PFSK-1 (cell line): ENCODE measurements around the gene CES4A.

Experiments
- FOXP2 ChIP-seq: optimal IDR thresholded peaks from 2 replicates; pipeline ENCODE3; 2011; ENCODE audit warnings: borderline replicate concordance, control low read depth, inconsistent platforms; ENCODE audit not compliant: insufficient read depth; ENCODE audit errors: extremely low read length, extremely low read depth
- POLR2AphosphoS5 ChIP-seq: IDR thresholded peaks from 2 replicates; pipeline ENCODE4 v1.6.1; 2012; ENCODE audit warnings: low read depth, mild to moderate bottlenecking, control low read depth, low read length, moderate library complexity
- SIN3A ChIP-seq: IDR thresholded peaks from 2 replicates; pipeline ENCODE4 v1.6.1; 2012; ENCODE audit warnings: mild to moderate bottlenecking, low read length, moderate library complexity, borderline replicate concordance; ENCODE audit not compliant: insufficient read depth
- TAF1 ChIP-seq: IDR thresholded peaks from 2 replicates; pipeline ENCODE4 v1.6.1; 2012; ENCODE audit warnings: low read length, control low read depth, borderline replicate concordance; ENCODE audit not compliant: insufficient read depth
- TF ChIP-seq, protein P1 (sequence below), 2 experiments: IDR thresholded peaks; 2 replicates each; pipeline versions ENCODE4 v1.6.1 to v1.8.0; 2011 to 2012; ENCODE audit warnings: low read depth in 2 of 2, low read length in 2 of 2, control low read depth in 1 of 2, inconsistent platforms in 1 of 2, mild to moderate bottlenecking in 1 of 2, moderate library complexity in 1 of 2; ENCODE audit not compliant: insufficient read depth in 1 of 2

The CES4A gene

GRCh38 chr16:66986559-66986958, 1.8 kb upstream of the CES4A start:
- no peak for TF ChIP-seq FOXP2

- no peak for TF ChIP-seq SIN3A
- TF ChIP-seq TAF1 = no peak
Measured at GRCh38 chr16:66991545-66992077, 3.2 kb downstream of the CES4A start.

DNA sequence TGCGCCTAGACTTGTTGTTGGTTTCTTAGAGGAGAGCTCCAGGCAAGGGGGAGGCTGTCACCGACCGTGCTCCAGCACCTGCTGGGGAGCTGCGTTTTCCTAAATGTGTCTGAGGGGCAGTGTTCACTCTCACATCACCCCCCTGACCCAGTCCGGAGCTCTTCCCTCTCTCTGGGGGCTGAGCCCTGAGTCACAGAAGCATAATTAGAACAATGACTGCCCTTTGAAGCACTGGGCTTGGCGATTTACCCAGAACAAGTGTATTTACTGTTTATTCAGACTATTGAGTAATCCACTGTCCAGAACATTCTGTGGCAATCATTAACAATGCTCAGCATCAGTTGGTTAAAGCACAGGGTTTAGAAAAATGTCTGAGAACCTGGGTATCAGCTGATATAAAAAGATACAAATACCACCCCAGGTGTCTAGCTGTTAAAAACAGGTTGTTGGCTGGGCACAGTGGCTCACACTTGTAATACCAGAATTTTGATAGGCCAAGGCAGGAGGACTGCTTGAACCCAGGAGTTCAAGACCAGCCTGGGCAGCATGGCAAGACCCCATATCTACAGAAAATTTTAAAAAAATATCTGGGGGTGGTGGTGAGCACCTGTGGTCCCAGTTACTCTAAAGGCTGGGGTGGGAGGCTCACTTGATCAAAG, 8.1 kb downstream of the CES4A start:
- no peak for TF ChIP-seq TAF1
- no peak for TF ChIP-seq FOXP2
- TF ChIP-seq, protein P1, sequence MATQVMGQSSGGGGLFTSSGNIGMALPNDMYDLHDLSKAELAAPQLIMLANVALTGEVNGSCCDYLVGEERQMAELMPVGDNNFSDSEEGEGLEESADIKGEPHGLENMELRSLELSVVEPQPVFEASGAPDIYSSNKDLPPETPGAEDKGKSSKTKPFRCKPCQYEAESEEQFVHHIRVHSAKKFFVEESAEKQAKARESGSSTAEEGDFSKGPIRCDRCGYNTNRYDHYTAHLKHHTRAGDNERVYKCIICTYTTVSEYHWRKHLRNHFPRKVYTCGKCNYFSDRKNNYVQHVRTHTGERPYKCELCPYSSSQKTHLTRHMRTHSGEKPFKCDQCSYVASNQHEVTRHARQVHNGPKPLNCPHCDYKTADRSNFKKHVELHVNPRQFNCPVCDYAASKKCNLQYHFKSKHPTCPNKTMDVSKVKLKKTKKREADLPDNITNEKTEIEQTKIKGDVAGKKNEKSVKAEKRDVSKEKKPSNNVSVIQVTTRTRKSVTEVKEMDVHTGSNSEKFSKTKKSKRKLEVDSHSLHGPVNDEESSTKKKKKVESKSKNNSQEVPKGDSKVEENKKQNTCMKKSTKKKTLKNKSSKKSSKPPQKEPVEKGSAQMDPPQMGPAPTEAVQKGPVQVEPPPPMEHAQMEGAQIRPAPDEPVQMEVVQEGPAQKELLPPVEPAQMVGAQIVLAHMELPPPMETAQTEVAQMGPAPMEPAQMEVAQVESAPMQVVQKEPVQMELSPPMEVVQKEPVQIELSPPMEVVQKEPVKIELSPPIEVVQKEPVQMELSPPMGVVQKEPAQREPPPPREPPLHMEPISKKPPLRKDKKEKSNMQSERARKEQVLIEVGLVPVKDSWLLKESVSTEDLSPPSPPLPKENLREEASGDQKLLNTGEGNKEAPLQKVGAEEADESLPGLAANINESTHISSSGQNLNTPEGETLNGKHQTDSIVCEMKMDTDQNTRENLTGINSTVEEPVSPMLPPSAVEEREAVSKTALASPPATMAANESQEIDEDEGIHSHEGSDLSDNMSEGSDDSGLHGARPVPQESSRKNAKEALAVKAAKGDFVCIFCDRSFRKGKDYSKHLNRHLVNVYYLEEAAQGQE (IDR thresholded peaks at IDR 0.05; ENCODE audit: insufficient read depth in 1 of 2, low read depth in 2 of 2, low read length in 2 of 2) = no peak
- no peak for TF ChIP-seq POLR2AphosphoS5
- no peak for TF ChIP-seq SIN3A

- TF ChIP-seq TAF1 (no peak), POLR2AphosphoS5 (no peak), SIN3A (no peak), FOXP2 (no peak)
- TF ChIP-seq, protein P1 (IDR thresholded peaks at IDR 0.05; ENCODE audit: insufficient read depth in 1 of 2, low read depth in 2 of 2, low read length in 2 of 2) = no peak
Measured at GRCh38 chr16:66996983-66997358, 8.6 kb downstream of the CES4A start.

GRCh38 chr16:67000384-67001351, 12.3 kb downstream of the CES4A start:
- TF ChIP-seq SIN3A = no peak
- TF ChIP-seq FOXP2 = no peak
- no peak for TF ChIP-seq POLR2AphosphoS5
- TF ChIP-seq TAF1 = no peak
- TF ChIP-seq, protein P1 (IDR thresholded peaks at IDR 0.05; ENCODE audit: insufficient read depth in 1 of 2, low read depth in 2 of 2, low read length in 2 of 2) = no peak

DNA sequence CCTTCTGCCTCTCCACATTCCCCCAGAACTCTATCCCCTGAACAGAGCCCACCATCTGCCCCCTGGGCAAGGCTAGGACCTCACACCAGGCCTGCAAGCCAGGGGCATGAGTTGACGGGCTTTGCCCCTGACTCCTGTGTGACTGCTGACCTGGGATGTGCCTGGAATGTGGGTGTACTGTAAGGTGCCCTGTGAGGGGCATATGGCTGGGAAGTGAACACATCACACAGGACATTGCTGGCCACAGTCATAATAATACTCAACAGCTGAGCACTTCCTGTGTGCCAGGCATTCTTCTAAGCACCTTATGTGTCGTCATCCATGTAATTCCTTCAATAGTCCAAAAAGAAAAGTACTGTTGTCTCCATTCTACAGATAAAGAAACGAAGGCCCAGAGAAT, 13.3 kb downstream of the CES4A start:
- no peak for TF ChIP-seq SIN3A
- TF ChIP-seq, protein P1 (IDR thresholded peaks at IDR 0.05; ENCODE audit: insufficient read depth in 1 of 2, low read depth in 2 of 2, low read length in 2 of 2) = no peak
- TF ChIP-seq FOXP2 = no peak
- TF ChIP-seq TAF1 = no peak
- TF ChIP-seq POLR2AphosphoS5 = no peak
